Tibial nerve (tissue), 4 donors: ENCODE measurements around the gene HK3.

Experiments used
- CTCF ChIP-seq, 5 experiments: fragments of 200-600 bp in 3 of 5; fragments of 450-650 bp in 2 of 5; sonication (generic) in 3 of 5; IDR thresholded peaks; one replicate each; pipeline ENCODE4 v1.5.1; 2016 to 2019; ENCODE audit warnings: antibody characterized with exemption in 5 of 5, mild to moderate bottlenecking in 3 of 5, moderate library complexity in 2 of 5
- EP300 ChIP-seq, 2 donors: sonication (generic); formaldehyde crosslinking; IDR thresholded peaks; one replicate each; pipeline ENCODE4 v1.6.1; 2017; ENCODE audit warnings: antibody characterized with exemption in 2 of 2, mild to moderate bottlenecking in 1 of 2
- POLR2A ChIP-seq, 2 donors: fragments of 450-650 bp; IDR thresholded peaks; one replicate each; pipeline ENCODE4 v1.6.1; 2017; ENCODE audit warnings: antibody characterized with exemption in 2 of 2, mild to moderate bottlenecking in 2 of 2, moderate library complexity in 2 of 2

- no peak for TF ChIP-seq CTCF (IDR thresholded peaks at IDR 0.05)
- no peak for TF ChIP-seq POLR2A (IDR thresholded peaks at IDR 0.05)
- no peak for TF ChIP-seq EP300 (IDR thresholded peaks at IDR 0.05)
Measured at GRCh38 chr5:176887252-176887849, 11.8 kb downstream of the HK3 start.
